Endothelial cell of umbilical vein (primary cell): ENCODE results near the gene ANKS1A.

Experiments used
- TF ChIP-seq, protein P1 (sequence below), 2 donors: IDR thresholded peaks; 1 replicate in 1 of 2; 2 replicates in 1 of 2; pipeline ENCODE4 v1.5.1; 2011; ENCODE audit warnings: low read length in 2 of 2, mild to moderate bottlenecking in 2 of 2, moderate library complexity in 2 of 2, control low read depth in 1 of 2, inconsistent platforms in 1 of 2, low read depth in 1 of 2; ENCODE audit not compliant: insufficient read depth in 1 of 2; ENCODE audit errors: extremely low read depth in 1 of 2
- TF ChIP-seq, protein P2 (sequence below): IDR thresholded peaks from 2 replicates; pipeline ENCODE4 v1.6.1; 2011; ENCODE audit not compliant: insufficient read depth, insufficient read length

DNA sequence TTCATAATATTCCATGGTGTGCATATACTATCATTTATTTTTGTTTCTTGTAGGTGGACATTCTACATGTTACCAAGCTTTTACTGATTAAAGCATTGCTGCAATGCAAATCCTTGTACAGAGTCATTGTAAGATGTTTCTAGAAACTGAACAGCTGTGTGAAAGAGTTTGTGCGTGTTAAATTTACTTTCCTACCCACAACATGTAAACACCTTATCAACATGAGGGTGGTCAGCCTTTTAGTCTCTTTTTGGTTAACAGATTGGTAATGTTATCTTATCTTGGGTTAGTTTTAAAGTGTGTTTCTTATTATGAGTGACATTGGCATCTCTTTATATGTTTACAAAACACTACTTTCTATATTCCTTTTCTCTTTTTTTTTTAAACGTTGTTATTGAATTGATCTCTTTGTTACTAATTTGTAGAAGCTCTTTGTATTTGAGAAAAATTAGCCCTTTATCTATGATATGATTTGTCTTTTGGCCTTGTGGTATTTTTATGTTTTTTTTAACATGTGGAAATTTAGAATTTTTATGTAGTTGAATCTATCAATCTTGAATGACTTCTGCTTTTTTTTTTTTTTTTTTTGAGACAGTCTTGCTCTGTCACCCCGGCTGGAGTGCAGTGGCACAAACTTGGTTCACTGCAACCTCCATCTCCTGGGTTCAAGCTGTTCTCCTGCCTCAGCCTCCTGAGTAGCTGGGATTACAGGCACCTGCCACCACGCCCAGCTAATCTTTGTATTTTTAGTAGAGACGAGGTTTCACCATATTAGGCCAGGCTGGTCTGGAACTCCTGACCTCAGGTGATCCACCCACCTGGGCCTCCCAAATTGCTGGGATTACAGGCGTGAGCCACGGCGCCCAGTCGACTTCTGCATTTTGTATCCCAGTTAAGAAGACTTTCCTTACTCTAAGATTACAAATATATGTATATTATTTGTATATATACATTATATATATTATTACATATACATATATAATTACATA is 140.0 kb downstream of the ANKS1A start:
- TF ChIP-seq, protein P1, sequence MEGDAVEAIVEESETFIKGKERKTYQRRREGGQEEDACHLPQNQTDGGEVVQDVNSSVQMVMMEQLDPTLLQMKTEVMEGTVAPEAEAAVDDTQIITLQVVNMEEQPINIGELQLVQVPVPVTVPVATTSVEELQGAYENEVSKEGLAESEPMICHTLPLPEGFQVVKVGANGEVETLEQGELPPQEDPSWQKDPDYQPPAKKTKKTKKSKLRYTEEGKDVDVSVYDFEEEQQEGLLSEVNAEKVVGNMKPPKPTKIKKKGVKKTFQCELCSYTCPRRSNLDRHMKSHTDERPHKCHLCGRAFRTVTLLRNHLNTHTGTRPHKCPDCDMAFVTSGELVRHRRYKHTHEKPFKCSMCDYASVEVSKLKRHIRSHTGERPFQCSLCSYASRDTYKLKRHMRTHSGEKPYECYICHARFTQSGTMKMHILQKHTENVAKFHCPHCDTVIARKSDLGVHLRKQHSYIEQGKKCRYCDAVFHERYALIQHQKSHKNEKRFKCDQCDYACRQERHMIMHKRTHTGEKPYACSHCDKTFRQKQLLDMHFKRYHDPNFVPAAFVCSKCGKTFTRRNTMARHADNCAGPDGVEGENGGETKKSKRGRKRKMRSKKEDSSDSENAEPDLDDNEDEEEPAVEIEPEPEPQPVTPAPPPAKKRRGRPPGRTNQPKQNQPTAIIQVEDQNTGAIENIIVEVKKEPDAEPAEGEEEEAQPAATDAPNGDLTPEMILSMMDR (IDR thresholded peaks at IDR 0.05; ENCODE audit: extremely low read depth in 1 of 2, insufficient read depth in 1 of 2, low read depth in 1 of 2, low read length in 2 of 2) = no peak
- TF ChIP-seq, protein P2, sequence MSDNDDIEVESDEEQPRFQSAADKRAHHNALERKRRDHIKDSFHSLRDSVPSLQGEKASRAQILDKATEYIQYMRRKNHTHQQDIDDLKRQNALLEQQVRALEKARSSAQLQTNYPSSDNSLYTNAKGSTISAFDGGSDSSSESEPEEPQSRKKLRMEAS = no peak
